Left colon (tissue), 2 donors: ENCODE data around the gene UGT1A8. TPM values are rescaled to one million over a fixed set of nuclear protein-coding genes. Genes with fewer than 3 reads are reported as not detected.
"Not testable (repeated sequence)": the region's sequence is repeated elsewhere in the genome, so short reads cannot be mapped to it uniquely, and the experiment has no call there.

Experiments
- ATAC-seq: fragments of 200-7000 bp; cut with Tn5 transposase; one replicate; pipeline ENCODE4 v1.9.1; 2020; ENCODE audit warnings: mild to moderate bottlenecking, moderate library complexity
- DNase-seq, 2 donors: peaks; one replicate each; pipeline ENCODE4 v3.0.0-alpha.2; 2020
- intact Hi-C, 2 donors: fragments of 100-400 bp; cut with DNase I in 1 of 2; cut with micrococcal nuclease in 1 of 2; formaldehyde crosslinking; loops; one replicate each; pipeline versions ENCODE4 v1.11.2 to v1.14.0; 2022; cut with DNase I, micrococcal nuclease
- long read RNA-seq: library from polyadenylated mRNA; unstranded; transcript quantifications from one replicate; pipeline ENCODE4 v2.0.0, GENCODE V29; 2021
- total RNA-seq, 2 donors: library from RNA; stranded (reverse); fragmentation: NEBNext Ultra II Directional; extraction: Animal tissue kit (Norgen Biotek cat#: 25700); gene quantifications; one replicate each; pipeline ENCODE4 v1.2.1, GENCODE V29; 2021
- donor health status: DM: no; HTN: no; CAD: no.
- donor health status: DM: yes; HTN: yes; CAD: no.

Gene UGT1A8
- total RNA-seq = 10 to 100 TPM; 19.3 to 25.1 TPM
- long read RNA-seq = 0 reads

GRCh38 chr2:233617476-233617875, at the start of gene UGT1A8:
Gene UGT1A8, plus strand, starts transcription at chr2:233617633. Its CDS starts 75 bp downstream, at chr2:233617708.
- intact Hi-C loops = not testable (repeated sequence)
- DNase-seq = peak; percentile 46
- peak; percentile 96 for ATAC-seq

- no peak for DNase-seq
- intact Hi-C loops = no loop called here
- no peak for ATAC-seq
These were observed 46.4 kb upstream of the UGT1A8 start for GRCh38 chr2:233571001-233571400.

- no peak for ATAC-seq
- intact Hi-C loops = no loop called here
- no peak for DNase-seq
These were observed 46.0 kb upstream of the UGT1A8 start for GRCh38 chr2:233571462-233571861.

- DNase-seq = no peak
- intact Hi-C loops = no loop called here
- no peak for ATAC-seq
These were observed 45.0 kb upstream of the UGT1A8 start for GRCh38 chr2:233572468-233572867.

GRCh38 chr2:233577341-233577740, 40.1 kb upstream of the UGT1A8 start:
- intact Hi-C loops, ATAC-seq, DNase-seq: not testable (repeated sequence)

GRCh38 chr2:233583217-233583965, 34.0 kb upstream of the UGT1A8 start:
- ATAC-seq, DNase-seq, intact Hi-C loops: not testable (repeated sequence)

GRCh38 chr2:233584210-233584609, 33.2 kb upstream of the UGT1A8 start:
- ATAC-seq (no peak), DNase-seq (no peak)
- intact Hi-C loops = no loop called here

GRCh38 chr2:233588400-233588799, 29.0 kb upstream of the UGT1A8 start:
- no peak for DNase-seq
- intact Hi-C loops = no loop called here
- ATAC-seq = peak; percentile 64

- intact Hi-C loops, ATAC-seq, DNase-seq: not testable (repeated sequence)
These were observed 24.7 kb upstream of the UGT1A8 start for GRCh38 chr2:233592706-233593105.

- no peak for ATAC-seq
- DNase-seq = no peak
These were observed 24.2 kb upstream of the UGT1A8 start for GRCh38 chr2:233593201-233593600.

GRCh38 chr2:233597522-233597921, 19.9 kb upstream of the UGT1A8 start:
- no peak for DNase-seq
- peak; percentile 82 for ATAC-seq
- intact Hi-C loops = no loop called here

More at GRCh38 chr2:233593201-233593600, 24.2 kb upstream of the UGT1A8 start:
- intact Hi-C loops = no loop called here

- intact Hi-C loops = no loop called here
- ATAC-seq = no peak
These were observed 18.5 kb upstream of the UGT1A8 start for GRCh38 chr2:233598952-233599351.

GRCh38 chr2:233600386-233600785, 17.0 kb upstream of the UGT1A8 start:
- intact Hi-C loops = no loop called here
- ATAC-seq = no peak
- no peak for DNase-seq

More at GRCh38 chr2:233598952-233599351, 18.5 kb upstream of the UGT1A8 start:
- DNase-seq = no peak

- intact Hi-C loops = no loop called here
- ATAC-seq = no peak
- no peak for DNase-seq
These were observed 15.4 kb upstream of the UGT1A8 start for GRCh38 chr2:233602076-233602475.

GRCh38 chr2:233603520-233603919, 13.9 kb upstream of the UGT1A8 start:
- intact Hi-C loops = no loop called here
- ATAC-seq (no peak), DNase-seq (no peak)

GRCh38 chr2:233604826-233605225, 12.6 kb upstream of the UGT1A8 start:
- intact Hi-C loops = no loop called here
- ATAC-seq = no peak
- DNase-seq = no peak

GRCh38 chr2:233605680-233606079, 11.8 kb upstream of the UGT1A8 start:
- DNase-seq = no peak
- intact Hi-C loops = no loop called here
- no peak for ATAC-seq

- intact Hi-C loops = no loop called here
- DNase-seq = no peak
- no peak for ATAC-seq
These were observed 6.1 kb upstream of the UGT1A8 start for GRCh38 chr2:233611284-233611683.

- peak; percentile 28 to 49 for DNase-seq
- intact Hi-C loops = no loop called here
These were observed 2.8 kb downstream of the UGT1A8 start for GRCh38 chr2:233620204-233620603.

GRCh38 chr2:233621863-233622262, 4.4 kb downstream of the UGT1A8 start:
- intact Hi-C loops, DNase-seq, ATAC-seq: not testable (repeated sequence)

More at GRCh38 chr2:233620204-233620603, 2.8 kb downstream of the UGT1A8 start:
- peak; percentile 83 for ATAC-seq
